Hepatocyte (in vitro differentiated cells): ENCODE measurements around the gene KLHL5.
"Not testable (repeated sequence)": the region's sequence is repeated elsewhere in the genome, so short reads cannot be mapped to it uniquely, and the experiment has no call there.

Experiments used
- CTCF ChIP-seq: fragments of 200-600 bp; sonication (generic); IDR thresholded peaks from 2 replicates; pipeline ENCODE4 v1.5.1; 2016; ENCODE audit warnings: antibody characterized with exemption, mild to moderate bottlenecking; ENCODE audit not compliant: poor library complexity
- EZH2 ChIP-seq: fragments of 200-600 bp; sonication (generic); IDR thresholded peaks from 2 replicates; pipeline ENCODE4 v1.6.1; 2016; ENCODE audit warnings: antibody characterized with exemption, mild to moderate bottlenecking, borderline replicate concordance
- EZH2phosphoT487 ChIP-seq: fragments of 200-600 bp; sonication (generic); IDR thresholded peaks from one replicate; pipeline ENCODE4 v1.6.1; 2018; ENCODE audit warnings: antibody characterized with exemption, mild to moderate bottlenecking, low read depth, moderate library complexity; ENCODE audit not compliant: unreplicated experiment, severe bottlenecking

- TF ChIP-seq CTCF, EZH2phosphoT487, EZH2: not testable (repeated sequence)
Measured at GRCh38 chr4:39138227-39138626, 76.2 kb downstream of the KLHL5 start.
